GM15510 (cell line): ENCODE measurements around the gene APAF1.
A peak's percentile ranks its signal among the peaks of the same experiment; 100 is the strongest.

Experiments used
- POLR2A ChIP-seq: IDR thresholded peaks from 3 replicates; pipeline ENCODE4 v1.6.1; 2011; ENCODE audit warnings: borderline replicate concordance; ENCODE audit not compliant: insufficient read length; ENCODE audit errors: extremely low read depth

Gene APAF1

GRCh38 chr12:98754095-98754494 is 109.0 kb downstream of the APAF1 start:
- TF ChIP-seq POLR2A, result peak; percentile 21

GRCh38 chr12:98757455-98757854 is 112.4 kb downstream of the APAF1 start:
- no peak for TF ChIP-seq POLR2A

DNA sequence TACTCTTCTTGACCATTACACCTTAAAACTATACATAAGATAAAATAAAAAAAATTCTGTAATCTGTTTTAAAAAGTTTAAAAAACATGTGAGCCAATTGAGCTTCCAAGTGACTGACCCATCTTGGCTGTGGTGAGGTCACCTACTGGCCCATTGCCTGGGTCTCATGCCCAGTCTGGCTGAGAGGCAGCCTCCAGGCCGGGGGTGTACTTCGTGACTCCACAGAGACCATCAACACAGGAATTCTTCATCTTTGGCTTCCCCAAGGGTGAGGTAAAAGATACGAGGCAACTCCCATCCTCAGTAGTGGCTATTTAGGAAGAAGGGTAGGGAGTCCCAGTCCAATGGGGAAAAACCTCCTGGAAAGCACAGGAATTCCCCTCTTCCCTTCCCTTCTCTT is 113.2 kb downstream of the APAF1 start:
- TF ChIP-seq POLR2A, result no peak

DNA sequence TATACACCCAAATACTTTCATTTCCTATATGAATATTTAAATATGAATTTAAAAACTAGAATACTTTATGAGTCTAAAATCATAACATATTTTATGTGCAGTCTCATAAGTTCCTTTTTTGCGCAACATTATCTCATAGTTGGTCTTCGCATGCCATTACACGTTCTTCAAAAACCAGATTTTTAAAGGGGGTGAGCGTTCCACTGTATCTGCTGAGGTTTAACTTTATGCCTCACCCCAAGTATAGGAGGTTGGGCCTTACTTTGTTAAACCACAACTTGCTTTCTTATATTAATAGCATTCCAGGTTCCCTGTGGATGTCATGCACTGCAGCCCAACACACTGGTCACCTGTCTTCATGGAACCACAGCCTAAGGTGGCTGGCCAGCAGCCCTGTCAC is 118.6 kb downstream of the APAF1 start:
- TF ChIP-seq POLR2A, result no peak

DNA sequence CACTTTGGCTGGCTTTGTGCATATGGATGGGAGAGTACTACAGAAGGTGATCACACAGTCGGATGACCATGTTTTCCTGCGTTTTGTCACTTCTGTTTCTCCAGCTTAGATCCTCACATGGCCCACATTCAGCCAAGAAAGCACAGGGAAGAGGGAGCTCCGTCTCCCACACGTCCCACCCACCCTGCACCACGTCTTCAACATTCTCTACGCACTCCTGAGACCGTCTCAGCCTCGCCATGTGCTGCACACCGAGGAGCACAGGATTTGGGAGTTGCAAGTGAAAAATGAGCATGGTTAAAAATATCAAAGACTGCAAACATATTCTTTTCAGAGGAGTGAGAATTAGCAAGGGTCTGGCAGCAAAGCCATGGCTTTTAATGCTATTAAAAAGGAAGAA is 122.2 kb downstream of the APAF1 start:
- no peak for TF ChIP-seq POLR2A

GRCh38 chr12:98769068-98769467 is 124.0 kb downstream of the APAF1 start:
- no peak for TF ChIP-seq POLR2A

- no peak for TF ChIP-seq POLR2A
Measured at GRCh38 chr12:98770230-98770629, 125.1 kb downstream of the APAF1 start.

GRCh38 chr12:98771811-98772752 is 127.0 kb downstream of the APAF1 start:
- TF ChIP-seq POLR2A, result no peak

DNA sequence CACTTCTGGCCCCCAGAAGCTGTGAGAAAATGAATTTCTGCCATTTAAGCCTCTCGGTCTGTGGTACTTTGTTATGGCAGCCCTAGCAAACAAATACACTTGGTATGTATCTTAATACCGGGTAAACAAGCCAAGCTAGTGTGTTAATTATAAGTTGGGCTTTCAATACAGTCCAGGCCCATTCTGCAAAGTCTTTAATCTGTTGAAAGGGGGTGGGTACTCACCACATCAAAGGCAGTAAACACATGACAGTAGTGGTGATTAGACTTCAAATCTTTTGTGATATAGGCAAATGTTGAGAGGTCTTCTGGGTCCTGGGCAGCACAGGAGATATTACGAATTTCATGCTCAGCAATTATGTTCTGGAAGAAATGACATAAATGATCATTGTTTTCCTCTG is 127.7 kb downstream of the APAF1 start:
- no peak for TF ChIP-seq POLR2A

DNA sequence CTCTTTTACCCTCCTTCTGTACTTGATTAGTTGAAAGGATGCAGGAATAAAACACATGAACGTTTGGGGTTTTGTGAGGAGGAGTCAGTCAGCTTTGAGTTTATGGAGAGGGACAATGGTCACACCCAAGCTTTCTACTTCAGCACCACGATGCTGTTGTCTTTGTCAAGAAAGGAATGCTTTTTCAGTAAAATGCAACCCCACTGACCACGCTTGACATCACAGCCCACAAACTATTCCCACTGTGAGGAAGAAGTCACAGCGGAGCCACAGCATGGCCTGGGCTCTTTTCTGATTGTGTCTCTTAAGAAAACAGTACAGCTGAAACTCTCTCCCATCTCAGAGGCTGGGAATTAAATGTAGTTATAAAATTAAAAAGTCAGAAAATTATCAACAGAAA is 135.2 kb downstream of the APAF1 start:
- TF ChIP-seq POLR2A, result no peak

- no peak for TF ChIP-seq POLR2A
Measured at GRCh38 chr12:98783420-98783819, 138.3 kb downstream of the APAF1 start.
